HL-60 (cell line): ENCODE data around the gene MRTFA.

ENCODE experiments used
- DNase-seq, 2 experiments: peaks; one replicate each; pipeline ENCODE4 v3.0.0-alpha.2; 2010 to 2020; ENCODE audit warnings: low read depth in 1 of 2, low spot score in 1 of 2
- H3K27ac ChIP-seq: fragments of 250-450 bp; sonication (Bioruptor Pico); replicated peaks from 2 replicates; pipeline ENCODE4 v1.5.1; 2020; ENCODE audit warnings: mild to moderate bottlenecking, moderate library complexity
- H3K27me3 ChIP-seq: fragments of 250-450 bp; sonication (Bioruptor Pico); 2 replicates; pipeline ENCODE4 v1.5.1; 2021; ENCODE audit warnings: mild to moderate bottlenecking, moderate library complexity; ENCODE audit not compliant: insufficient read depth, poor library complexity, severe bottlenecking
- H3K4me3 ChIP-seq: replicated peaks from 2 replicates; pipeline ENCODE4 v1.5.1; 2011; ENCODE audit warnings: mild to moderate bottlenecking, control low read depth, low read length; ENCODE audit not compliant: insufficient read depth
- CTCF ChIP-seq: IDR thresholded peaks from one replicate; pipeline ENCODE4 v1.5.1; 2011; ENCODE audit warnings: low read length, control low read depth, inconsistent platforms; ENCODE audit not compliant: insufficient read depth
- GABPA ChIP-seq: IDR thresholded peaks from 2 replicates; pipeline ENCODE4 v1.6.1; 2012; ENCODE audit warnings: low read depth
- POLR2AphosphoS5 ChIP-seq: IDR thresholded peaks from 2 replicates; pipeline ENCODE4 v1.6.1; 2012; ENCODE audit warnings: low read depth
- REST ChIP-seq: IDR thresholded peaks from 2 replicates; pipeline ENCODE4 v1.6.1; 2012; ENCODE audit warnings: low read depth; ENCODE audit not compliant: insufficient replicate concordance
- SPI1 ChIP-seq: IDR thresholded peaks from 2 replicates; pipeline ENCODE4 v1.6.1; 2012; ENCODE audit warnings: low read depth, mild to moderate bottlenecking, borderline replicate concordance

The MRTFA gene

GRCh38 chr22:40400159-40400558, 236.4 kb downstream of the MRTFA start:
- Histone ChIP-seq H3K27ac (peak overlapping the region; percentile 56), H3K4me3 (no peak overlapping the region), H3K27me3 (no peaks in the 10 kb centered on the region)
- DNase-seq: peak; percentile 78 to 92
- TF ChIP-seq POLR2AphosphoS5 (no peak; the same call in 1 of the 2 replicates), GABPA (no peak), REST (no peak), SPI1 (peak; percentile 68; the same call in 1 of the 2 replicates)

- peak overlapping the region; percentile 56 for H3K27ac ChIP-seq
- no peaks in the 10 kb centered on the region for H3K27me3 ChIP-seq
- TF ChIP-seq SPI1: no peak
- TF ChIP-seq CTCF: no peak
- TF ChIP-seq REST: no peak
- TF ChIP-seq POLR2AphosphoS5: no peak
- no peak for TF ChIP-seq GABPA
- no peak overlapping the region for H3K4me3 ChIP-seq
- no peak for DNase-seq
Observed at GRCh38 chr22:40399621-40400020, 236.9 kb downstream of the MRTFA start.

GRCh38 chr22:40397396-40397795, 239.1 kb downstream of the MRTFA start:
- H3K4me3 ChIP-seq: no peak overlapping the region
- H3K27me3 ChIP-seq: no peaks in the 10 kb centered on the region
- TF ChIP-seq REST (no peak), SPI1 (no peak), POLR2AphosphoS5 (no peak), GABPA (no peak)
- no peak overlapping the region for H3K27ac ChIP-seq
- no peak for DNase-seq

- DNase-seq: no peak
- H3K27ac ChIP-seq: no peak overlapping the region
- TF ChIP-seq CTCF (no peak), SPI1 (no peak), GABPA (no peak), REST (no peak), POLR2AphosphoS5 (no peak)
Observed at GRCh38 chr22:40396882-40397281, 239.6 kb downstream of the MRTFA start.

More at GRCh38 chr22:40396882-40397281, 239.6 kb downstream of the MRTFA start:
- H3K4me3 ChIP-seq: no peak overlapping the region
- H3K27me3 ChIP-seq: no peaks in the 10 kb centered on the region
